ENCODE measurements around the gene VWA5B2.
A peak's percentile ranks its signal among the peaks of the same experiment; 100 is the strongest.

Gene VWA5B2

GRCh38 chr3:184283681-184284080, 54.3 kb downstream of the VWA5B2 start:
- TF ChIP-seq TCF12 (IDR thresholded peaks at IDR 0.05; ENCODE audit: low read depth) (no peak), CREB1 (IDR thresholded peaks at IDR 0.05; ENCODE audit: low read depth) (no peak), USF1 (IDR thresholded peaks at IDR 0.05) (no peak), TAF1 (IDR thresholded peaks at IDR 0.05; ENCODE audit: low read depth) (no peak), NFIC (IDR thresholded peaks at IDR 0.05) (no peak), MAX (IDR thresholded peaks at IDR 0.05) (no peak), FOXM1 (IDR thresholded peaks at IDR 0.05; ENCODE audit: borderline replicate concordance, low read depth) (no peak), REST (IDR thresholded peaks at IDR 0.05; ENCODE audit: low read depth) (no peak), YY1 (IDR thresholded peaks at IDR 0.05; ENCODE audit: low read depth) (no peak), ZBTB7A (IDR thresholded peaks at IDR 0.05; ENCODE audit: low read depth) (no peak), EP300 (IDR thresholded peaks at IDR 0.05; ENCODE audit: borderline replicate concordance) (no peak), CEBPB (IDR thresholded peaks at IDR 0.05) (no peak), RAD21 (IDR thresholded peaks at IDR 0.05; ENCODE audit: low read depth) (no peak), EGR1 (IDR thresholded peaks at IDR 0.05) (no peak), TEAD4 (IDR thresholded peaks at IDR 0.05) (no peak)

- peak; percentile 91 for TF ChIP-seq RAD21 (IDR thresholded peaks at IDR 0.05; ENCODE audit: low read depth)
- no peak for TF ChIP-seq FOXM1 (IDR thresholded peaks at IDR 0.05; ENCODE audit: borderline replicate concordance, low read depth)
- 0 out of 2 replicates have a peak, but pooled peaks have one; percentile 31 for TF ChIP-seq MAX (IDR thresholded peaks at IDR 0.05)
These were observed 55.3 kb downstream of the VWA5B2 start for GRCh38 chr3:184284696-184285095.

- TF ChIP-seq ZBTB7A (IDR thresholded peaks at IDR 0.05; ENCODE audit: low read depth) (no peak), RAD21 (IDR thresholded peaks at IDR 0.05; ENCODE audit: low read depth) (peak; percentile 96)
These were observed 60.1 kb downstream of the VWA5B2 start for GRCh38 chr3:184289426-184289938.

GRCh38 chr3:184290331-184290730, 60.9 kb downstream of the VWA5B2 start:
- TF ChIP-seq CREB1 (IDR thresholded peaks at IDR 0.05; ENCODE audit: low read depth) = no peak
- TF ChIP-seq ZBTB7A (IDR thresholded peaks at IDR 0.05; ENCODE audit: low read depth) = no peak
- no peak for TF ChIP-seq TAF1 (IDR thresholded peaks at IDR 0.05; ENCODE audit: low read depth)
- TF ChIP-seq RAD21 (IDR thresholded peaks at IDR 0.05; ENCODE audit: low read depth) = no peak

GRCh38 chr3:184291044-184291737, 61.8 kb downstream of the VWA5B2 start:
- no peak for TF ChIP-seq RAD21 (IDR thresholded peaks at IDR 0.05; ENCODE audit: low read depth)
- no peak for TF ChIP-seq REST (IDR thresholded peaks at IDR 0.05; ENCODE audit: low read depth)
- TF ChIP-seq TEAD4 (IDR thresholded peaks at IDR 0.05) = no peak
- no peak for TF ChIP-seq USF1 (IDR thresholded peaks at IDR 0.05)
- TF ChIP-seq CREB1 (IDR thresholded peaks at IDR 0.05; ENCODE audit: low read depth) = no peak
- no peak for TF ChIP-seq TCF12 (IDR thresholded peaks at IDR 0.05; ENCODE audit: low read depth)
- no peak for TF ChIP-seq ZBTB7A (IDR thresholded peaks at IDR 0.05; ENCODE audit: low read depth)
- no peak for TF ChIP-seq YY1 (IDR thresholded peaks at IDR 0.05; ENCODE audit: low read depth)
- TF ChIP-seq EGR1 (IDR thresholded peaks at IDR 0.05) = no peak
- no peak for TF ChIP-seq FOXM1 (IDR thresholded peaks at IDR 0.05; ENCODE audit: borderline replicate concordance, low read depth)
- no peak for TF ChIP-seq NFIC (IDR thresholded peaks at IDR 0.05)
- TF ChIP-seq EP300 (IDR thresholded peaks at IDR 0.05; ENCODE audit: borderline replicate concordance) = no peak
- TF ChIP-seq MAX (IDR thresholded peaks at IDR 0.05) = no peak
